IPS-20b (cell line): ENCODE data around the gene TMEM150A.

Experiments used
- H3K27ac ChIP-seq: one replicate; pipeline ENCODE4 v1.5.1; 2013; ENCODE audit warnings: low read length
- H3K27me3 ChIP-seq: 2 replicates; pipeline ENCODE4 v1.6.1; 2013; ENCODE audit warnings: mild to moderate bottlenecking, low read length, inconsistent platforms; ENCODE audit not compliant: insufficient read depth
- H3K36me3 ChIP-seq: 2 replicates; pipeline ENCODE4 v1.6.1; 2013; ENCODE audit warnings: low read depth, mild to moderate bottlenecking, inconsistent platforms, low read length, moderate library complexity; ENCODE audit not compliant: insufficient read depth
- H3K4me1 ChIP-seq: 2 replicates; pipeline ENCODE4 v1.6.1; 2013; ENCODE audit warnings: mild to moderate bottlenecking, control low read depth, inconsistent platforms, low read length, moderate library complexity; ENCODE audit not compliant: insufficient read depth
- H3K4me3 ChIP-seq: 2 replicates; pipeline ENCODE4 v1.5.1; 2013; ENCODE audit warnings: mild to moderate bottlenecking, low read length, inconsistent platforms
- H3K9ac ChIP-seq: 2 replicates; pipeline ENCODE4 v1.6.1; 2013; ENCODE audit warnings: low read depth, mild to moderate bottlenecking, inconsistent platforms, low read length, moderate library complexity
- H3K9me3 ChIP-seq: 2 replicates; pipeline ENCODE4 v1.6.1; 2013; ENCODE audit warnings: mild to moderate bottlenecking, low read depth, low read length, inconsistent platforms; ENCODE audit not compliant: insufficient read depth

TMEM150A gene

DNA sequence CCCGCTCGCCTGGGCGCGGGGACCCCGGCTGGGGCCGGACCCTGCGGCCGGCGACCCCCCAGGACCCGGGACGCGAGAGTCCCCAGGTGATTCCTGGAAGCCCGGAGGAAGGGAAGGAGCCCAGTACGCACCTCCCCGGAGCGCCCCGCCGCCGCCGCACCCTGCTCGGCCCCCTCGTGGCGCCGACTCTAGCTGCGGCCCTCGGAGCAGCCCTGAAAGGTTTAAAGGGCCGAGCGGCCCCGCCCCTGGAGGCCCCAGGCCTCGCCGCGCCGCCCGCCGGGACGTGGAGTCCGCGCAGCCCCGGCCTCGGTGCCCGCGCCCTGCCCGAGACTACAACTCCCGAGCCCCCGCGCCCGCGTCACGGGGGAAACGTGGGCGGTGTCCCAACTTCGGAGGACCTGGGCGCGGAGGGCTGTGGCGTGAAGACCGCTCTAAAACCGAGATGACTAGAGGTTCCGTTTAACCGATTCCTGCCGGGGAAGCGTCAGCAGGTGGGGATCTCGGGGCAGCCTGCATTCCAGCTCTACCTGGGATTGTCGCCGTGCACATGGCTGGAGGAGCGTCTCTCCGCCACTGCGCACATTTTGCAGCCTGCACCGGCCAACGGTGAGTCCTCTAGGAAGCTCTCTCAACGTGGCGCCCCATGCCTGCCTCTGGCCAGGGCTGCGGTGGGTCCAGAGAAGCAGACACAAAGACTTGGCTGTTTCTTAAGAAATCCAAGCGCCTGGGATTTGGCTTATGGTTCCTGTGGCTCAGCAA lies at the start of gene TMEM150A:
Gene TMEM150A, minus strand, starts transcription at position 223 of the 759 bp plus-strand sequence. CDS start 750 bp downstream, outside the sequence.
- Histone ChIP-seq H3K27me3 (no peaks in the 10 kb centered on the region), H3K9ac (peak within 1 kb of the TSS; percentile 88), H3K4me1 (no peaks in the 10 kb centered on the region), H3K9me3 (no peaks in the 10 kb centered on the region), H3K36me3 (peaks cover 22% of the 10 kb centered on the region), H3K27ac (peak within 1 kb of the TSS; percentile 40), H3K4me3 (peak within 1 kb of the TSS; percentile 99)

GRCh38 chr2:85652056-85652455 lies 49.6 kb upstream of the TMEM150A start:
- Histone ChIP-seq H3K27me3 (no peaks in the 10 kb centered on the region), H3K4me1 (no peaks in the 10 kb centered on the region), H3K4me3 (no peak overlapping the region), H3K36me3 (peaks cover 70% of the 10 kb centered on the region), H3K9ac (no peak overlapping the region), H3K27ac (no peak overlapping the region), H3K9me3 (no peaks in the 10 kb centered on the region)

- Histone ChIP-seq H3K9ac (no peak overlapping the region), H3K4me3 (no peak overlapping the region), H3K27me3 (no peaks in the 10 kb centered on the region), H3K27ac (no peak overlapping the region), H3K36me3 (peaks cover 78% of the 10 kb centered on the region), H3K9me3 (no peaks in the 10 kb centered on the region), H3K4me1 (no peaks in the 10 kb centered on the region)
These were observed 48.6 kb upstream of the TMEM150A start for GRCh38 chr2:85651097-85651496.

DNA sequence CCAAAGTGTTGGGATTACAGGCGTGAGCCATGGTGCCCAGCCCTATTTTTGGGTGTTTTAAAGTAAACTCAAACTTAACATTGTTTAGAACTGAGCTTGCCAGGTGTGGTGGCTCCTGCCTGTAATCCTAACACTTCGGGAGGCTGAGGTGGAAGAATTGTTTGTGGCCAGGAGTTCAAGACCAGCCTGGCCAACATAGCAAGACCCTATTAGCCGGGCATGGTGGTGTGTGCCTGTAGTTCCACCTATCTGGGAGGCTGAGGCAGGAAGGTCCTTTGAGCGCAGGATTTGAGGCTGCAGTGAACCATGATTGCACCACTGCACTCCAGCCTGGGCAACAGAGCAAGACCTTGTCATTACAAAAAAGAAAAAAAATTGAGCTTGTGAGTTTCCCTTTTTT lies 48.0 kb upstream of the TMEM150A start:
- Histone ChIP-seq H3K27ac (no peak overlapping the region), H3K9ac (no peak overlapping the region), H3K36me3 (peaks cover 81% of the 10 kb centered on the region), H3K4me1 (no peaks in the 10 kb centered on the region), H3K9me3 (no peaks in the 10 kb centered on the region), H3K27me3 (no peaks in the 10 kb centered on the region), H3K4me3 (no peak overlapping the region)

GRCh38 chr2:85649201-85650190 lies 47.0 kb upstream of the TMEM150A start:
- peaks cover 91% of the 10 kb centered on the region for H3K36me3 ChIP-seq
- H3K27ac ChIP-seq, result no peak overlapping the region
- H3K27me3 ChIP-seq, result no peaks in the 10 kb centered on the region
- no peak overlapping the region for H3K9ac ChIP-seq
- H3K4me1 ChIP-seq, result no peaks in the 10 kb centered on the region
- no peak overlapping the region for H3K4me3 ChIP-seq
- H3K9me3 ChIP-seq, result no peaks in the 10 kb centered on the region

DNA sequence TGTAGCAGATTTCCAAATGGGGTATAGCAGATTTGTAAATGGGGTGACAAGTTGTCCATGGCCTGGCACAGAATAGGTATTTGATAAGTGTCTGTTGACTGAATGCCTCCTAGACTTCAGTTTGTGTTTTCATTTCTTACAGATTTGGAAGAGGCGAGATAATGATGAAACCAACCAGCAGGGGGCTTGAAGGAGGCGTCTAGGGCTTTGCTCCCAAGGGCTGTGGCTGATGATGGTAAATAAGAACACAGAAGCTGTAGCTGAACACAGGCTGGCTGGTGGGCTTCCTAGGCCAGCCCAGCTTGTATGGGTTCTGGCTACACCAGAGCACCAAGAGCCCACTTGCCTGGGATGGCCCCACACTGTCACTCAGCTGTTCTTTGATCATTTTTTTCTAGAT lies 46.1 kb upstream of the TMEM150A start:
- no peaks in the 10 kb centered on the region for H3K27me3 ChIP-seq
- no peak overlapping the region for H3K9ac ChIP-seq
- H3K27ac ChIP-seq, result no peak overlapping the region
- H3K9me3 ChIP-seq, result no peaks in the 10 kb centered on the region
- H3K4me3 ChIP-seq, result no peak overlapping the region
- H3K36me3 ChIP-seq, result peaks cover 92% of the 10 kb centered on the region
- H3K4me1 ChIP-seq, result no peaks in the 10 kb centered on the region

DNA sequence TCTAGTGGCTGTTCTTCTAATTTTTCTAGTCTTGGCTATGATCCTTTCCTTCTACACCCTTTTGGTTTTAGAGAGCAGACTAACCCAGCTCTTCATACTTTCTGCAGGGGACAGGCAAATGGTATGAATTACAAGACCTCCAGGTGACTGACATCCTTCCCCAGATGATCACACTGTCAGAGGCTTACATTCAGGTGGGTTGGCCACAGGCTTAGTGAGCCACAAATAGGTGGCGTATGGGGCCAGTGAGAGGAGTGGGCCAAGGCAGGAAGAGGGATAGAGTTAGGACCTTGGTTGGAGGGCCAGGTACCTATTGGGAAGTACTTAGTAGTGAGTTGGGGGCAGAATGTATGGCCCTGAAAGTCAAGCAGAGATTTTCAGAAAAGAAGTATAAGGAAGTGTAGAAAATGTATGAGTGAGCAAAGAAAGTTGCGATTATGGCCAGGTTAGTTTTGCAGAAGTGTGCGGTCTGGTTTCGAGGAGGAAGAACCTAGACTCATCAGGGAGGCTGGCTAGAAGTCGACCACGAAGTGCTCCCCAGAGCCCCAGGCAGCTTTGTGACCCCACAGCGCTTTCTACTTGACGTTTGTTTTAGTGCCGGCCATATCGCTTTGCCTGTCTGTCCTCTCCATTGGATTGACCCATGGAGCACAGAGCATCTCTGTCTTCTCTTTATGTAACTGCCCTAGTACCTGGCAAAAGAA lies 45.5 kb upstream of the TMEM150A start:
- no peaks in the 10 kb centered on the region for H3K9me3 ChIP-seq
- no peaks in the 10 kb centered on the region for H3K4me1 ChIP-seq
- H3K36me3 ChIP-seq, result peaks cover 95% of the 10 kb centered on the region
- H3K4me3 ChIP-seq, result no peak overlapping the region
- no peak overlapping the region for H3K9ac ChIP-seq
- no peak overlapping the region for H3K27ac ChIP-seq
- no peaks in the 10 kb centered on the region for H3K27me3 ChIP-seq

- H3K36me3 ChIP-seq, result peaks cover 98% of the 10 kb centered on the region
- H3K4me1 ChIP-seq, result no peaks in the 10 kb centered on the region
These were observed 43.7 kb upstream of the TMEM150A start for GRCh38 chr2:85646166-85646565.

GRCh38 chr2:85644909-85645308 lies 42.4 kb upstream of the TMEM150A start:
- H3K4me3 ChIP-seq, result no peak overlapping the region
- H3K36me3 ChIP-seq, result peaks cover 97% of the 10 kb centered on the region
- H3K9ac ChIP-seq, result no peak overlapping the region
- no peaks in the 10 kb centered on the region for H3K27me3 ChIP-seq
- no peak overlapping the region for H3K27ac ChIP-seq
- H3K4me1 ChIP-seq, result no peaks in the 10 kb centered on the region
- H3K9me3 ChIP-seq, result no peaks in the 10 kb centered on the region

More at GRCh38 chr2:85646166-85646565, 43.7 kb upstream of the TMEM150A start:
- Histone ChIP-seq H3K4me3 (no peak overlapping the region), H3K9me3 (no peaks in the 10 kb centered on the region), H3K27me3 (no peaks in the 10 kb centered on the region), H3K9ac (no peak overlapping the region), H3K27ac (no peak overlapping the region)

GRCh38 chr2:85642725-85643124 lies 40.2 kb upstream of the TMEM150A start:
- H3K27me3 ChIP-seq, result no peaks in the 10 kb centered on the region
- no peak overlapping the region for H3K4me3 ChIP-seq
- H3K9me3 ChIP-seq, result no peaks in the 10 kb centered on the region
- H3K27ac ChIP-seq, result no peak overlapping the region
- no peaks in the 10 kb centered on the region for H3K4me1 ChIP-seq
- H3K36me3 ChIP-seq, result peaks cover 97% of the 10 kb centered on the region
- no peak overlapping the region for H3K9ac ChIP-seq

GRCh38 chr2:85635636-85636035 lies 33.1 kb upstream of the TMEM150A start:
- no peaks in the 10 kb centered on the region for H3K27me3 ChIP-seq
- H3K27ac ChIP-seq, result no peak overlapping the region
- H3K36me3 ChIP-seq, result peaks cover 91% of the 10 kb centered on the region
- H3K4me3 ChIP-seq, result no peak overlapping the region
- H3K9me3 ChIP-seq, result no peaks in the 10 kb centered on the region
- H3K4me1 ChIP-seq, result no peaks in the 10 kb centered on the region
- no peak overlapping the region for H3K9ac ChIP-seq
